PC-3 (cell line): ENCODE results near the gene NFKB1.
A peak's percentile ranks its signal among the peaks of the same experiment; 100 is the strongest.

Experiments used
- EZH2 ChIP-seq: fragments of 300-600 bp; sonication (generic); IDR thresholded peaks from one replicate; pipeline ENCODE4 v1.6.1; 2017; ENCODE audit warnings: antibody characterized with exemption, mild to moderate bottlenecking, low read length; ENCODE audit not compliant: unreplicated experiment
- EZH2phosphoT487 ChIP-seq: fragments of 300-600 bp; sonication (generic); IDR thresholded peaks from 2 replicates; pipeline ENCODE4 v1.6.1; 2018; ENCODE audit warnings: mild to moderate bottlenecking, antibody characterized with exemption, low read length, borderline replicate concordance
- TF ChIP-seq, protein P1 (sequence below): fragments of 300-600 bp; sonication (generic); conservative IDR thresholded peaks from 2 replicates; pipeline ENCODE4 v1.5.1; 2017; ENCODE audit warnings: antibody characterized with exemption, low read depth, mild to moderate bottlenecking, low read length

DNA sequence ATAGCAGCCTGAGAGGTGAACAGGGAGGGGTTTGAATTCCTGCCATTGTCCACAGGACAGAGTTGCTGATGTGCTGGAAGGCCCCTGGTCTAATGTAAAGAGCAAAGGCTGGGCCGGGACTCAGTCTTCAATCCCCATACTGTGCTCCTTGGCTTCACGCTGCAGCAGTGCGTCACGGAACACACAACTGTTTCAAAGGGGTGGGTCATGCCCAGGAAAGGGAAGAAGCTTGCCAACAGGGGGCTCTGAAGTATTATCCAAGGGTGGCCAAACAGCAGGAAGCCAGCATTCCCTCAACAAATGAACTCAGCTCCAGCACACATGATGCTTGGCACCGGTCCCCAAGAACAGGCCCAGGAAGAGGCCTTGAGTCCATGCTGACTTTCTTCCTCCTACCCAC is 122.5 kb downstream of the NFKB1 start:
- TF ChIP-seq, protein P1, sequence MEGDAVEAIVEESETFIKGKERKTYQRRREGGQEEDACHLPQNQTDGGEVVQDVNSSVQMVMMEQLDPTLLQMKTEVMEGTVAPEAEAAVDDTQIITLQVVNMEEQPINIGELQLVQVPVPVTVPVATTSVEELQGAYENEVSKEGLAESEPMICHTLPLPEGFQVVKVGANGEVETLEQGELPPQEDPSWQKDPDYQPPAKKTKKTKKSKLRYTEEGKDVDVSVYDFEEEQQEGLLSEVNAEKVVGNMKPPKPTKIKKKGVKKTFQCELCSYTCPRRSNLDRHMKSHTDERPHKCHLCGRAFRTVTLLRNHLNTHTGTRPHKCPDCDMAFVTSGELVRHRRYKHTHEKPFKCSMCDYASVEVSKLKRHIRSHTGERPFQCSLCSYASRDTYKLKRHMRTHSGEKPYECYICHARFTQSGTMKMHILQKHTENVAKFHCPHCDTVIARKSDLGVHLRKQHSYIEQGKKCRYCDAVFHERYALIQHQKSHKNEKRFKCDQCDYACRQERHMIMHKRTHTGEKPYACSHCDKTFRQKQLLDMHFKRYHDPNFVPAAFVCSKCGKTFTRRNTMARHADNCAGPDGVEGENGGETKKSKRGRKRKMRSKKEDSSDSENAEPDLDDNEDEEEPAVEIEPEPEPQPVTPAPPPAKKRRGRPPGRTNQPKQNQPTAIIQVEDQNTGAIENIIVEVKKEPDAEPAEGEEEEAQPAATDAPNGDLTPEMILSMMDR = peak; percentile 29; the same call in 1 of the 2 replicates
- no peak for TF ChIP-seq EZH2
- TF ChIP-seq EZH2phosphoT487 = no peak
